GM12878 (cell line): Measurements from ENCODE around the gene TNPO2. TPM values are rescaled to one million over a fixed set of nuclear protein-coding genes. Genes with fewer than 3 reads are reported as not detected.

Experiments
- ETV6 ChIP-seq, 2 experiments: fragments of 450-650 bp in 1 of 2; IDR thresholded peaks in 1 of 2; conservative IDR thresholded peaks in 1 of 2; 2 replicates each; pipeline ENCODE4 v1.6.1; 2014; ENCODE audit warnings: antibody characterized with exemption in 1 of 2, borderline replicate concordance in 1 of 2, low read depth in 1 of 2, mild to moderate bottlenecking in 1 of 2, moderate library complexity in 1 of 2
- EZH2 ChIP-seq: IDR thresholded peaks from 2 replicates; pipeline ENCODE4 v1.6.1; 2012; ENCODE audit warnings: low read depth, mild to moderate bottlenecking, control low read depth, inconsistent platforms, low read length, borderline replicate concordance; ENCODE audit not compliant: control insufficient read depth
- JUND ChIP-seq: IDR thresholded peaks from 2 replicates; pipeline ENCODE4 v1.6.1; 2012; ENCODE audit warnings: low read depth, mild to moderate bottlenecking, low read length, improper control_type of control experiment, moderate library complexity
- MEF2A ChIP-seq: IDR thresholded peaks from 2 replicates; pipeline ENCODE4 v1.6.1; 2011; ENCODE audit warnings: low read depth, mild to moderate bottlenecking, low read length, moderate library complexity; ENCODE audit not compliant: insufficient read depth
- NR2C1 ChIP-seq: fragments of 450-650 bp; IDR thresholded peaks from 2 replicates; pipeline ENCODE4 v1.6.1; 2017; ENCODE audit warnings: antibody characterized with exemption, mild to moderate bottlenecking, moderate library complexity
- NR2C2 ChIP-seq: IDR thresholded peaks from 2 replicates; pipeline ENCODE4 v1.6.1; 2011; ENCODE audit warnings: borderline replicate concordance, low read depth; ENCODE audit not compliant: control insufficient read depth, insufficient read length
- RB1 ChIP-seq: fragments of 450-650 bp; formaldehyde crosslinking; IDR thresholded peaks from 2 replicates; pipeline ENCODE4 v1.6.1; 2017; ENCODE audit warnings: mild to moderate bottlenecking, borderline replicate concordance
- RUNX3 ChIP-seq: IDR thresholded peaks from 2 replicates; pipeline ENCODE4 v1.6.1; 2012; ENCODE audit warnings: low read length, inconsistent platforms
- SP1 ChIP-seq: IDR thresholded peaks from one replicate; pipeline ENCODE4 v1.6.1; 2011; ENCODE audit warnings: low read depth, low read length
- SPI1 ChIP-seq: IDR thresholded peaks from 2 replicates; pipeline ENCODE4 v1.6.1; 2011; ENCODE audit warnings: low read depth, mild to moderate bottlenecking, low read length, moderate library complexity, borderline replicate concordance; ENCODE audit not compliant: insufficient read depth
- SUPT20H ChIP-seq: IDR thresholded peaks from 2 replicates; pipeline ENCODE4 v1.6.1; 2011; ENCODE audit warnings: low read depth, mild to moderate bottlenecking, low read length, moderate library complexity, borderline replicate concordance; ENCODE audit not compliant: control insufficient read depth
- YY1 ChIP-seq: IDR thresholded peaks from 2 replicates; pipeline ENCODE4 v1.6.1; 2011; ENCODE audit warnings: low read depth, mild to moderate bottlenecking, low read length
- polyA plus RNA-seq, 11 experiments: library from polyadenylated mRNA; depleted of rRNA in 4 of 11; unstranded in 6 of 11; stranded (reverse) in 5 of 11; fragments of >200 nt; fragmentation: Nextera tagmentation in 4 of 11; fragmentation: Illumina TruSeq in 1 of 11; extraction: Ambion mirVana in 4 of 11; extraction: Trizol in 1 of 11; gene quantifications; 1 replicate in 1 of 11; 2 replicates in 10 of 11; pipeline versions ENCODE4 v1.2.1 to v1.2.3, GENCODE V29; 2011 to 2016; ENCODE audit warnings: inconsistent platforms in 2 of 11, missing spikeins in 2 of 11, low read depth in 1 of 11
- total RNA-seq, 4 experiments: library from RNA; depleted of rRNA in 3 of 4; stranded (reverse); fragments of >200 nt in 3 of 4; fragmentation: Illumina TruSeq in 1 of 4; extraction: Trizol in 1 of 4; gene quantifications; 2 replicates each; pipeline versions ENCODE4 v1.2.1 to v1.2.3, GENCODE V29; 2013 to 2021
- TF ChIP-seq, protein P1 (sequence below): fragments of 450-650 bp; IDR thresholded peaks from 2 replicates; pipeline ENCODE4 v1.6.1; 2017; ENCODE audit warnings: low read depth, mild to moderate bottlenecking, moderate library complexity
- TF ChIP-seq, protein P2 (sequence below): fragments of 450-650 bp; IDR thresholded peaks from 2 replicates; pipeline ENCODE4 v1.6.1; 2017; ENCODE audit warnings: mild to moderate bottlenecking, low read depth, inconsistent platforms; ENCODE audit not compliant: poor library complexity, severe bottlenecking
- TF ChIP-seq, protein P3 (sequence below), 3 experiments: IDR thresholded peaks in 2 of 3; conservative IDR thresholded peaks in 1 of 3; 2 replicates each; pipeline ENCODE4 v1.5.1; 2011; ENCODE audit warnings: low read depth in 3 of 3, low read length in 3 of 3, mild to moderate bottlenecking in 3 of 3, control low read depth in 2 of 3, moderate library complexity in 2 of 3, inconsistent platforms in 1 of 3, mixed read lengths in 1 of 3; ENCODE audit not compliant: control insufficient read depth in 2 of 3, insufficient read depth in 1 of 3; ENCODE audit errors: extremely low read depth in 1 of 3
- TF ChIP-seq, protein P4 (sequence below): fragments of 150-350 bp; IDR thresholded peaks from 2 replicates; pipeline ENCODE4 v1.6.1; 2016; ENCODE audit warnings: low read depth, low read length
- TF ChIP-seq, protein P5 (sequence below): fragments of 450-650 bp; IDR thresholded peaks from 2 replicates; pipeline ENCODE4 v1.6.1; 2014; ENCODE audit warnings: mild to moderate bottlenecking

TNPO2 gene
- total and polyA plus RNA-seq, 10 of the 15 experiments (the other 5 are each of a cell fraction or from before 2014, with no cell fraction given) = 5.5 to 99.7 (median 29.6) TPM

DNA sequence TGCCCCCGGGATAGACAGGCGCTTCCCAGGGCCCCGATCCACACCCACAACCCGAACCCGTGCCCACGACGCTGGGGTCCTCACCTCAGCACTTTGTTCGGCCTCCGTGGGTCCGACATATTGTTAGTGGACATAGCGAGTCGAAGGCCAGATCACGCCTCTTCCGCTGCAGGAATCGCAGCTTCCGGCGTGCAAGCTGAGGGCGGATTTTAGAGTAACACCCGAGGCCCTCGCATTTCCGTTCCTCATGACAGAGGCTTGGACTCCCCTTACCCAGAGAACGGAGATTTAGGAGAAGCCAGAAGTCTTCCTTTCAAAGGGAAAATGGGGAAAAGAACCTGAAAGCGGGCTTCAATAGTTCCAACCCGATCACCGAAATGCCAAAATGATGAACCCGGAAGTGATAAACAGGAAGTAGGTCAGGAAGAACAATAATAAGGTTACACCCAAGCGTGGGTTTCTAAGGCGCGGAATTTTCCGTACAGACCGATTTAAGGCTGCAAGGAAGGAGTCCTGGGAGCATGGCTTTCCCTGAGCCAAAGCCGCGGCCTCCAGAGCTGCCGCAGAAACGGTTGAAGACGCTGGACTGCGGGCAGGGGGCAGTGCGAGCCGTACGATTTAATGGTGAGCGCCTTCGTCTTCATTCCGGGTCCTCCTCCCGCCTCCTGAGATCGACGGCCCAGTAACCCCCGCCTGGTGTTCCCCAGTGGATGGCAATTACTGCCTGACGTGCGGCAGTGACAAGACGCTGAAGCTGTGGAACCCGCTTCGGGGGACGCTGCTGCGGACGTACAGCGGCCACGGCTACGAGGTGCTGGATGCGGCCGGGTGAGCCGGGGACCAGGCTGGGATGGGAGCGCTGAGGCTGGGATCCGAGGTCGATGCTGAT lies 54.2 kb downstream of the TNPO2 start (continued):
- TF ChIP-seq, protein P1, sequence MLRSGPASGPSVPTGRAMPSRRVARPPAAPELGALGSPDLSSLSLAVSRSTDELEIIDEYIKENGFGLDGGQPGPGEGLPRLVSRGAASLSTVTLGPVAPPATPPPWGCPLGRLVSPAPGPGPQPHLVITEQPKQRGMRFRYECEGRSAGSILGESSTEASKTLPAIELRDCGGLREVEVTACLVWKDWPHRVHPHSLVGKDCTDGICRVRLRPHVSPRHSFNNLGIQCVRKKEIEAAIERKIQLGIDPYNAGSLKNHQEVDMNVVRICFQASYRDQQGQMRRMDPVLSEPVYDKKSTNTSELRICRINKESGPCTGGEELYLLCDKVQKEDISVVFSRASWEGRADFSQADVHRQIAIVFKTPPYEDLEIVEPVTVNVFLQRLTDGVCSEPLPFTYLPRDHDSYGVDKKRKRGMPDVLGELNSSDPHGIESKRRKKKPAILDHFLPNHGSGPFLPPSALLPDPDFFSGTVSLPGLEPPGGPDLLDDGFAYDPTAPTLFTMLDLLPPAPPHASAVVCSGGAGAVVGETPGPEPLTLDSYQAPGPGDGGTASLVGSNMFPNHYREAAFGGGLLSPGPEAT = peak; percentile 99
- TF ChIP-seq RB1 (peak; percentile 95; the same call in 1 of the 2 replicates), ETV6 (conservative IDR thresholded peaks at IDR 0.05 in 1 of 2, IDR thresholded peaks at IDR 0.05 in 1 of 2; ENCODE audit: borderline replicate concordance in 1 of 2, low read depth in 1 of 2) (no peak; a peak in 1 of 4 replicates), JUND (no peak), MEF2A (no peak), RUNX3 (peak; percentile 64), SPI1 (no peak), SUPT20H (no peak), SP1 (no peak), NR2C2 (no peak), EZH2 (no peak), NR2C1 (peak; percentile 97), YY1 (peak; percentile 89)
- TF ChIP-seq, protein P2, sequence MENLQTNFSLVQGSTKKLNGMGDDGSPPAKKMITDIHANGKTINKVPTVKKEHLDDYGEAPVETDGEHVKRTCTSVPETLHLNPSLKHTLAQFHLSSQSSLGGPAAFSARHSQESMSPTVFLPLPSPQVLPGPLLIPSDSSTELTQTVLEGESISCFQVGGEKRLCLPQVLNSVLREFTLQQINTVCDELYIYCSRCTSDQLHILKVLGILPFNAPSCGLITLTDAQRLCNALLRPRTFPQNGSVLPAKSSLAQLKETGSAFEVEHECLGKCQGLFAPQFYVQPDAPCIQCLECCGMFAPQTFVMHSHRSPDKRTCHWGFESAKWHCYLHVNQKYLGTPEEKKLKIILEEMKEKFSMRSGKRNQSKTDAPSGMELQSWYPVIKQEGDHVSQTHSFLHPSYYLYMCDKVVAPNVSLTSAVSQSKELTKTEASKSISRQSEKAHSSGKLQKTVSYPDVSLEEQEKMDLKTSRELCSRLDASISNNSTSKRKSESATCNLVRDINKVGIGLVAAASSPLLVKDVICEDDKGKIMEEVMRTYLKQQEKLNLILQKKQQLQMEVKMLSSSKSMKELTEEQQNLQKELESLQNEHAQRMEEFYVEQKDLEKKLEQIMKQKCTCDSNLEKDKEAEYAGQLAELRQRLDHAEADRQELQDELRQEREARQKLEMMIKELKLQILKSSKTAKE = peak; percentile 92
- TF ChIP-seq, protein P3, sequence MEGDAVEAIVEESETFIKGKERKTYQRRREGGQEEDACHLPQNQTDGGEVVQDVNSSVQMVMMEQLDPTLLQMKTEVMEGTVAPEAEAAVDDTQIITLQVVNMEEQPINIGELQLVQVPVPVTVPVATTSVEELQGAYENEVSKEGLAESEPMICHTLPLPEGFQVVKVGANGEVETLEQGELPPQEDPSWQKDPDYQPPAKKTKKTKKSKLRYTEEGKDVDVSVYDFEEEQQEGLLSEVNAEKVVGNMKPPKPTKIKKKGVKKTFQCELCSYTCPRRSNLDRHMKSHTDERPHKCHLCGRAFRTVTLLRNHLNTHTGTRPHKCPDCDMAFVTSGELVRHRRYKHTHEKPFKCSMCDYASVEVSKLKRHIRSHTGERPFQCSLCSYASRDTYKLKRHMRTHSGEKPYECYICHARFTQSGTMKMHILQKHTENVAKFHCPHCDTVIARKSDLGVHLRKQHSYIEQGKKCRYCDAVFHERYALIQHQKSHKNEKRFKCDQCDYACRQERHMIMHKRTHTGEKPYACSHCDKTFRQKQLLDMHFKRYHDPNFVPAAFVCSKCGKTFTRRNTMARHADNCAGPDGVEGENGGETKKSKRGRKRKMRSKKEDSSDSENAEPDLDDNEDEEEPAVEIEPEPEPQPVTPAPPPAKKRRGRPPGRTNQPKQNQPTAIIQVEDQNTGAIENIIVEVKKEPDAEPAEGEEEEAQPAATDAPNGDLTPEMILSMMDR (IDR thresholded peaks at IDR 0.05 in 2 of 3, conservative IDR thresholded peaks at IDR 0.05 in 1 of 3; ENCODE audit: control insufficient read depth in 2 of 3, extremely low read depth in 1 of 3, insufficient read depth in 1 of 3, low read depth in 3 of 3, low read length in 3 of 3) = no peak
- TF ChIP-seq, protein P4, sequence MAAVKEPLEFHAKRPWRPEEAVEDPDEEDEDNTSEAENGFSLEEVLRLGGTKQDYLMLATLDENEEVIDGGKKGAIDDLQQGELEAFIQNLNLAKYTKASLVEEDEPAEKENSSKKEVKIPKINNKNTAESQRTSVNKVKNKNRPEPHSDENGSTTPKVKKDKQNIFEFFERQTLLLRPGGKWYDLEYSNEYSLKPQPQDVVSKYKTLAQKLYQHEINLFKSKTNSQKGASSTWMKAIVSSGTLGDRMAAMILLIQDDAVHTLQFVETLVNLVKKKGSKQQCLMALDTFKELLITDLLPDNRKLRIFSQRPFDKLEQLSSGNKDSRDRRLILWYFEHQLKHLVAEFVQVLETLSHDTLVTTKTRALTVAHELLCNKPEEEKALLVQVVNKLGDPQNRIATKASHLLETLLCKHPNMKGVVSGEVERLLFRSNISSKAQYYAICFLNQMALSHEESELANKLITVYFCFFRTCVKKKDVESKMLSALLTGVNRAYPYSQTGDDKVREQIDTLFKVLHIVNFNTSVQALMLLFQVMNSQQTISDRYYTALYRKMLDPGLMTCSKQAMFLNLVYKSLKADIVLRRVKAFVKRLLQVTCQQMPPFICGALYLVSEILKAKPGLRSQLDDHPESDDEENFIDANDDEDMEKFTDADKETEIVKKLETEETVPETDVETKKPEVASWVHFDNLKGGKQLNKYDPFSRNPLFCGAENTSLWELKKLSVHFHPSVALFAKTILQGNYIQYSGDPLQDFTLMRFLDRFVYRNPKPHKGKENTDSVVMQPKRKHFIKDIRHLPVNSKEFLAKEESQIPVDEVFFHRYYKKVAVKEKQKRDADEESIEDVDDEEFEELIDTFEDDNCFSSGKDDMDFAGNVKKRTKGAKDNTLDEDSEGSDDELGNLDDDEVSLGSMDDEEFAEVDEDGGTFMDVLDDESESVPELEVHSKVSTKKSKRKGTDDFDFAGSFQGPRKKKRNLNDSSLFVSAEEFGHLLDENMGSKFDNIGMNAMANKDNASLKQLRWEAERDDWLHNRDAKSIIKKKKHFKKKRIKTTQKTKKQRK = no peak
- TF ChIP-seq, protein P5, sequence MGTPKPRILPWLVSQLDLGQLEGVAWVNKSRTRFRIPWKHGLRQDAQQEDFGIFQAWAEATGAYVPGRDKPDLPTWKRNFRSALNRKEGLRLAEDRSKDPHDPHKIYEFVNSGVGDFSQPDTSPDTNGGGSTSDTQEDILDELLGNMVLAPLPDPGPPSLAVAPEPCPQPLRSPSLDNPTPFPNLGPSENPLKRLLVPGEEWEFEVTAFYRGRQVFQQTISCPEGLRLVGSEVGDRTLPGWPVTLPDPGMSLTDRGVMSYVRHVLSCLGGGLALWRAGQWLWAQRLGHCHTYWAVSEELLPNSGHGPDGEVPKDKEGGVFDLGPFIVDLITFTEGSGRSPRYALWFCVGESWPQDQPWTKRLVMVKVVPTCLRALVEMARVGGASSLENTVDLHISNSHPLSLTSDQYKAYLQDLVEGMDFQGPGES = peak; percentile 54; the same call in 1 of the 2 replicates
